ENCODE measurements around the gene PPL. TPM values are rescaled to one million over a fixed set of nuclear protein-coding genes. Genes with fewer than 3 reads are reported as not detected.
"Not testable (repeated sequence)": the region's sequence is repeated elsewhere in the genome, so short reads cannot be mapped to it uniquely, and the experiment has no call there.

The PPL gene
- total RNA-seq, 1 donor from 2014 or later, result not detected

DNA sequence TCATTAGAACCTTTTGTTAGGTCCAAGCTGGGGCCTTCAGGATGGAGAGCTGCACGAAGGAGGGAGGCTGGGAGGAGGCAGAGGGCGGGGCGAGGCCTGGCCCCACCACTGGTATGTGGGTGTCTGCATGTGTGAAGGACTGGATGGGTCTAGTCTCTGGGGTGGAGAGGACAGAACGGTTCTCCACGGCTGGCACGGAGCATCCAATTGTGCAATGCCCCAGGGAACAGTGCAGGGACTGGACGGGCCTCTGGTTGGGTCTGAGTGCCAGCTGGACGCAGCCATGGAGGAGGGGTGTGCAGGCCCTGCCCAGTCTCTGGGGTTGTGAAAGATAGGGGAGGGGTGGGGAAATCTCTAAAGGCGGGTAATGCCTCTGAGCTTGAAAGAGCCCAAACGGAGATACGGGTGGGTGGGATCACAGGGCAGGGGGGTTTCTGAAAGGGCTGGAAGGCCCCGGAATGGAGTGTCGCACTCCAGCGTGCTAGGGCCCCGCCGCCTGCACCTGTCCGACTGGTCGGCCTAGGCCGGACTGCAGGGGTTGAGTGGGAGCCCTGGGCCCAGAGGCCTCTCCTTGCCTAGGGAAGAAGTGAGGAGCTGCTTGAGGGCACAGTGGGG is 1.6 kb downstream of the PPL start:
- Mint-ChIP-seq H3K4me1 (ENCODE audit: low read depth) (no peaks in the 10 kb centered on the region), H3K9me3 (no peaks in the 10 kb centered on the region), H3K27me3 (ENCODE audit: insufficient read depth) (peaks cover 28% of the 10 kb centered on the region), H3K4me3 (peak overlapping the region; percentile 22), H3K36me3 (ENCODE audit: low read depth) (peaks cover 1% of the 10 kb centered on the region), H3K27ac (no peak overlapping the region)
- intact Hi-C loops (cut with micrococcal nuclease), result no loop called here
- DNase-seq (ENCODE audit: low spot score), result no peak

GRCh38 chr16:4934591-4934990 is 2.4 kb downstream of the PPL start:
- Mint-ChIP-seq H3K27me3 (ENCODE audit: insufficient read depth) (peaks cover 28% of the 10 kb centered on the region), H3K4me1 (ENCODE audit: low read depth) (no peaks in the 10 kb centered on the region), H3K27ac (no peak overlapping the region), H3K9me3 (no peaks in the 10 kb centered on the region), H3K36me3 (ENCODE audit: low read depth) (peaks cover 1% of the 10 kb centered on the region), H3K4me3 (no peak overlapping the region)
- no peak for DNase-seq (ENCODE audit: low spot score)
- intact Hi-C loops (cut with micrococcal nuclease), result no loop called here

DNA sequence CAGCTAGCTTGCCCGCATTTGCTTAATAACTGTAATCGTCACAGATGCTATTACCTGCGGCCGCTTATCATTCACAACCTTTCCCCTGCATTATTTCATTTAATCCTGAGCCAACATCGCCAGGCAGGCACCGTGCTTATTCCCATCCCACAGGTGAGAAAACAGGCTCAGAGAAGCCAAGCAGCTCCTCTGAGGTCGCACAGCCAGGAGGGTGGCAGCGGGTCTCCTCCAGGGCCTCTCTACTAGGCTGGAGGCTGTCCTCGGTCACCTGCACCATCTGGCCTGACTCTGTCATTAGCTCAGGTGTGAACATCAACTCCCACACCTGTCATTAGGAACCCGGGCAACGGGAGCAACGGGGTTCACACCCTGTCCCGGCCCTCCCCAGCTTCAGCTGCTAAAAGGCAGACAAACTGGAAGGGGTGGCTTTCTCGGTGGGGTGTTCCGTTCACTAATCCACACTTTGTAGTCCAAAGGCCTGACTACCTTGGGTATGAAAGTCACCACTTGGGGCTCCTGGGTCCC is 3.0 kb downstream of the PPL start:
- intact Hi-C loops (cut with micrococcal nuclease), result no loop called here
- Mint-ChIP-seq H3K4me3 (no peak overlapping the region), H3K36me3 (ENCODE audit: low read depth) (peaks cover 1% of the 10 kb centered on the region), H3K4me1 (ENCODE audit: low read depth) (no peaks in the 10 kb centered on the region), H3K9me3 (peaks cover 5% of the 10 kb centered on the region), H3K27me3 (ENCODE audit: insufficient read depth) (peaks cover 28% of the 10 kb centered on the region), H3K27ac (no peak overlapping the region)
- DNase-seq (ENCODE audit: low spot score), result no peak

DNA sequence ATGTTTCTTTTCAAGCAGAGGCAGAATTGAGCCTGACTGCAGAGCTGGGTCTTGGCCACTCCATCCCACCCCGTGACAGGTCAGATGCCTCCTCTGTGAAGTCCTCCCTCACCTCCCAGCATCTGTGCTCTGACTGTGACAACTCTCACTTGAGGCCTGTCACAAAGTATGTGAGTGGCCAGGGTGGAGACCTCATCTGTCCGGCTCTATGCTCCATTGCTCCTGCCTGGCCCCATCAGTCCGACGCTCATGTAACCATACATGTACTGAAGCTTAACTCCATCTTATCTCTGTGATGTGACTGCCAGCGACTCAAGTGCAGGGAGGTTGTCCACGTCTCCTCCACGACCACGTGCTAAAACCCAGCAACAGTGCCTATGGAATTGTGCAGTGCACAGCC is 3.5 kb downstream of the PPL start:
- H3K4me1 Mint-ChIP-seq (ENCODE audit: low read depth), result no peaks in the 10 kb centered on the region
- intact Hi-C loops (cut with micrococcal nuclease), result no loop called here
- peaks cover 5% of the 10 kb centered on the region for H3K9me3 Mint-ChIP-seq
- H3K36me3 Mint-ChIP-seq (ENCODE audit: low read depth), result peaks cover 1% of the 10 kb centered on the region
- no peak for DNase-seq (ENCODE audit: low spot score)
- no peak overlapping the region for H3K27ac Mint-ChIP-seq
- H3K27me3 Mint-ChIP-seq (ENCODE audit: insufficient read depth), result peaks cover 28% of the 10 kb centered on the region
- H3K4me3 Mint-ChIP-seq, result no peak overlapping the region

- intact Hi-C loops (cut with micrococcal nuclease), result no loop called here
- Mint-ChIP-seq H3K36me3 (ENCODE audit: low read depth) (peaks cover 3% of the 10 kb centered on the region), H3K4me1 (ENCODE audit: low read depth) (no peaks in the 10 kb centered on the region), H3K27me3 (ENCODE audit: insufficient read depth) (peaks cover 15% of the 10 kb centered on the region), H3K9me3 (peaks cover 15% of the 10 kb centered on the region), H3K4me3 (no peak overlapping the region), H3K27ac (no peak overlapping the region)
- no peak for DNase-seq (ENCODE audit: low spot score)
Measured at GRCh38 chr16:4931381-4931780, 5.6 kb downstream of the PPL start.

GRCh38 chr16:4929619-4930018 is 7.3 kb downstream of the PPL start:
- H3K27me3 Mint-ChIP-seq (ENCODE audit: insufficient read depth); H3K4me1 Mint-ChIP-seq (ENCODE audit: low read depth); DNase-seq (ENCODE audit: low spot score); H3K27ac Mint-ChIP-seq; H3K4me3 Mint-ChIP-seq; intact Hi-C loops (cut with micrococcal nuclease); H3K36me3 Mint-ChIP-seq (ENCODE audit: low read depth): not testable (repeated sequence)
- H3K9me3 Mint-ChIP-seq, result peaks cover 20% of the 10 kb centered on the region

DNA sequence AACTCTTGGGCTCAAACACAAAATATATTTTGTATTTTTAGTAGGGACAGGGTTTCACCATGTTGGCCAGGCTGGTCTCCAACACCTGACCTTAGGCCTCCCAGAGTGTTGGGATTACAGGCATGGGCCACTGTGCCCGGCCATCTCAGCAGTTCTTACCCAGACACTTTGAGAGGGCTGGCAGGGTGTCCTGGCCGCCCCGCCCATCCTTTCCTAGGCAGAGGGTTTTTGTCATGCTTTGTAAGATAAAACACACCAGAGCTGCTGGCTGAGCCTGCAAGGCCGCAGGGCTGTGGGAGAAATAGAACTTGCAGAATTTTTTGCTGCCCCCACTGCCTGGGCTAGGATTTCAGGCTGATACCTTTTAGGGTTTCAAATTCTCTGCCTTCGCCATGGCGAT is 8.7 kb downstream of the PPL start:
- no peaks in the 10 kb centered on the region for H3K4me1 Mint-ChIP-seq (ENCODE audit: low read depth)
- intact Hi-C loops (cut with micrococcal nuclease), result no loop called here
- DNase-seq (ENCODE audit: low spot score), result no peak
- no peak overlapping the region for H3K27ac Mint-ChIP-seq
- H3K4me3 Mint-ChIP-seq, result no peak overlapping the region
- H3K9me3 Mint-ChIP-seq, result peaks cover 20% of the 10 kb centered on the region
- peaks cover 3% of the 10 kb centered on the region for H3K36me3 Mint-ChIP-seq (ENCODE audit: low read depth)
- no peaks in the 10 kb centered on the region for H3K27me3 Mint-ChIP-seq (ENCODE audit: insufficient read depth)

DNA sequence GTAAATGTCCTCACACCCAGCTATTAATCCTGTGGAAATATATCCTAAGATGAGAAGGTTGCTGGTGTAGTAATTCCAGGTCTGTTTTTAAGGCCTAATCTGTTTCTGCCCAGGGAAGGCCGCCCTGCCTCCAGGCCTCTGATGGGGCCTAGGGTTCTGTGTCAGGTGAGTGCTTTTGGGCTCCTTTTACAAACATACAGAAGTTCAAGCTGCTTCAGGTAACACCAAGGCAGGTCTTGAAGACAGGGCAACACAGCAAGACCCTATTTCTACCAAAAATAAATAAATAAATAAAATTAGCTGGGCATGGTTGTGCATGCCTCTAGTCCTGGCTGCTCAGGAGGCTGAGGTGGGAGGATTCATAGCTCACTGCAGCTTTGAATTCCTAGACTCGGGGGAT is 9.3 kb downstream of the PPL start:
- intact Hi-C loops (cut with micrococcal nuclease), result no loop called here

GRCh38 chr16:4926928-4927327 is 10.0 kb downstream of the PPL start:
- Mint-ChIP-seq H3K27me3 (ENCODE audit: insufficient read depth) (no peaks in the 10 kb centered on the region), H3K36me3 (ENCODE audit: low read depth) (peaks cover 3% of the 10 kb centered on the region), H3K4me3 (no peak overlapping the region), H3K4me1 (ENCODE audit: low read depth) (no peaks in the 10 kb centered on the region), H3K27ac (no peak overlapping the region), H3K9me3 (peaks cover 20% of the 10 kb centered on the region)
- DNase-seq (ENCODE audit: low spot score), result no peak
- intact Hi-C loops (cut with micrococcal nuclease), result no loop called here

More for the DNA sequence above, 9.3 kb downstream of the PPL start:
- no peak overlapping the region for H3K27ac Mint-ChIP-seq
- H3K4me3 Mint-ChIP-seq, result no peak overlapping the region
- H3K9me3 Mint-ChIP-seq, result peaks cover 20% of the 10 kb centered on the region
- no peak for DNase-seq (ENCODE audit: low spot score)
- H3K4me1 Mint-ChIP-seq (ENCODE audit: low read depth), result no peaks in the 10 kb centered on the region
- no peaks in the 10 kb centered on the region for H3K27me3 Mint-ChIP-seq (ENCODE audit: insufficient read depth)
- peaks cover 3% of the 10 kb centered on the region for H3K36me3 Mint-ChIP-seq (ENCODE audit: low read depth)

- no peak for DNase-seq (ENCODE audit: low spot score)
- no peaks in the 10 kb centered on the region for H3K27me3 Mint-ChIP-seq (ENCODE audit: insufficient read depth)
- intact Hi-C loops (cut with micrococcal nuclease), result no loop called here
- H3K4me3 Mint-ChIP-seq, result no peak overlapping the region
- H3K4me1 Mint-ChIP-seq (ENCODE audit: low read depth), result no peaks in the 10 kb centered on the region
- peaks cover 3% of the 10 kb centered on the region for H3K36me3 Mint-ChIP-seq (ENCODE audit: low read depth)
- peaks cover 20% of the 10 kb centered on the region for H3K9me3 Mint-ChIP-seq
- no peak overlapping the region for H3K27ac Mint-ChIP-seq
Measured at GRCh38 chr16:4925791-4926190, 11.2 kb downstream of the PPL start.

GRCh38 chr16:4925293-4925607 is 11.7 kb downstream of the PPL start:
- intact Hi-C loops (cut with micrococcal nuclease), result no loop called here
- H3K36me3 Mint-ChIP-seq (ENCODE audit: low read depth), result peaks cover 3% of the 10 kb centered on the region
- H3K27me3 Mint-ChIP-seq (ENCODE audit: insufficient read depth), result no peaks in the 10 kb centered on the region
- H3K27ac Mint-ChIP-seq, result no peak overlapping the region
- no peak overlapping the region for H3K4me3 Mint-ChIP-seq
- no peaks in the 10 kb centered on the region for H3K4me1 Mint-ChIP-seq (ENCODE audit: low read depth)
- peaks cover 20% of the 10 kb centered on the region for H3K9me3 Mint-ChIP-seq
- no peak for DNase-seq (ENCODE audit: low spot score)

DNA sequence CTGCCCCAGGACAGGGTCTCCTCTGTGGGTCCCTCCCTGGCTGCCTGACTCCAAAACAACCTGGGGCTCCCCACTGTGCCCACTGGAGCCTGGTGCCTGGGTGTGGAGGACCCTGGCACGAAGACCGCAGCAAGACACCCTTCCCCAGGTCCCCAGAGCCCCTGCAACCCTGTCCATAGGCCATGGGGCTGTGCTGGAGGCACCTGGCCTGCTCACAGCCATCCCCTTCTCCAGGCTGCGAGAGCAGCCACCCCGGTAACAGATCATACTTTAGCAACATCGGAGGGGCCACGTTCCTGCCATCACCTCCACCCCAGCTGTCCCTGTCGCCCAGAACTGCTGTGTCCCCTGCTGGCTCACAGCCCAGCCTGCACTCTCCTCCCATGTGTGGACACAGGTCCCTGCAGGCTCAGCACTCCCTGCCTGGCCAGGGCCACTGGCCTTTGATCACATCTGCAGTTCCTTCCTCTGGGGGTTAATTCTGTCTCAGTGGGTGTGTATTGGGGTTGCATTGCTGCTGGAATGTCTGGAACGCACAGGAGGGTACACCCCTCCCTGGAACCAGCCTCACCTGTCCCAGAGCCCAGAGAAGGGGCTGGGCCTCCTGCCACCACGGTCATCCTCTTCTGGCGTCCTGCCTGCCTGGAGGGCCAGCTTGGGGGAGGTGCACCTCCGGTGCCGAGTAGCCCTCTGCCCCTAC is 12.2 kb downstream of the PPL start:
- Mint-ChIP-seq H3K9me3 (peaks cover 20% of the 10 kb centered on the region), H3K27ac (no peak overlapping the region), H3K4me1 (ENCODE audit: low read depth) (no peaks in the 10 kb centered on the region), H3K36me3 (ENCODE audit: low read depth) (peaks cover 3% of the 10 kb centered on the region), H3K27me3 (ENCODE audit: insufficient read depth) (no peaks in the 10 kb centered on the region), H3K4me3 (no peak overlapping the region)
- DNase-seq (ENCODE audit: low spot score), result no peak
- intact Hi-C loops (cut with micrococcal nuclease), result no loop called here

DNA sequence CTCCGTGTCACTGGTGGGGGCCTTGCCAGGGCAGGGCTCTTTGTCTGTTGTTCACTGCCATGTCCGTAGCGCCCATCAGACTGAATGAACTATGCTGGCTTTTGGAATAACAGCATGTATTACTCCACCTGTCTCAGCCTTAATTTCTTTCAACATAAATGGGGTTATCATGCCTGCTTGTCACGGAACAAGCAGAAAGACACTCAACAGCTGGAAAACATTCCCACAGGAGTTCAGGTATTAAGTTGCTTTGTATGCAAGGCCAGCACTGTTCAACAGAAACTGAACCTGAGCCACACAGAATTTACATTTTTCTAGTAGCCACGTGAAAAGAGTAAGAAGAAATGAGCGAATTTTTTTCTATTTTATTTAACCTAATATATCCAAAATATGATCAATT is 13.1 kb downstream of the PPL start:
- Mint-ChIP-seq H3K27me3 (ENCODE audit: insufficient read depth) (no peaks in the 10 kb centered on the region), H3K4me1 (ENCODE audit: low read depth) (no peaks in the 10 kb centered on the region), H3K9me3 (peaks cover 15% of the 10 kb centered on the region), H3K4me3 (no peak overlapping the region), H3K36me3 (ENCODE audit: low read depth) (peaks cover 3% of the 10 kb centered on the region), H3K27ac (no peak overlapping the region)
- intact Hi-C loops (cut with micrococcal nuclease), result no loop called here
- no peak for DNase-seq (ENCODE audit: low spot score)
